K562 (cell line): ENCODE data around the gene AMBRA1. TPM values are rescaled to one million over a fixed set of nuclear protein-coding genes. Genes with fewer than 3 reads are reported as not detected.

Experiments
- BDP1 ChIP-seq: IDR thresholded peaks from 3 replicates; pipeline ENCODE4 v1.6.1; 2011; ENCODE audit not compliant: insufficient read length, insufficient read depth
- CREM ChIP-seq: IDR thresholded peaks from 2 replicates; pipeline ENCODE4 v1.6.1; 2014; ENCODE audit warnings: antibody characterized with exemption, low read depth
- ERF ChIP-seq: fragments of 450-650 bp; formaldehyde crosslinking; IDR thresholded peaks from 2 replicates; pipeline ENCODE4 v1.4.0; 2020; ENCODE audit warnings: mild to moderate bottlenecking, mixed read lengths
- FOXK1 ChIP-seq: sonication (generic); formaldehyde crosslinking; IDR thresholded peaks from 2 replicates; pipeline ENCODE4 v1.8.0; 2022; ENCODE audit warnings: missing genetic modification reagents, mild to moderate bottlenecking, borderline replicate concordance
- GMEB1 ChIP-seq: fragments of 250-450 bp; sonication (Bioruptor Pico); IDR thresholded peaks from 2 replicates; pipeline ENCODE4 v1.4.0; 2020; ENCODE audit warnings: mild to moderate bottlenecking
- HNRNPUL1 ChIP-seq: fragments of 200-400 bp; formaldehyde crosslinking; IDR thresholded peaks from 2 replicates; pipeline ENCODE4 v1.6.1; 2017; ENCODE audit warnings: low read length
- KLF6 ChIP-seq: fragments of 250-450 bp; sonication (Bioruptor Pico); IDR thresholded peaks from 2 replicates; pipeline ENCODE4 v1.4.0; 2020; ENCODE audit warnings: mild to moderate bottlenecking, moderate library complexity, borderline replicate concordance
- MTA1 ChIP-seq: fragments of 450-650 bp; IDR thresholded peaks from 2 replicates; pipeline ENCODE4 v1.6.1; 2017; ENCODE audit warnings: borderline replicate concordance
- MTA2 ChIP-seq: fragments of 450-650 bp; IDR thresholded peaks from 2 replicates; pipeline ENCODE4 v1.6.1; 2016; ENCODE audit warnings: low read depth
- MTF1 ChIP-seq: fragments of 250-450 bp; sonication (Bioruptor Pico); IDR thresholded peaks from 2 replicates; pipeline ENCODE4 v1.9.0; 2021; ENCODE audit warnings: moderate library complexity, mild to moderate bottlenecking, inconsistent platforms, borderline replicate concordance
- NCOA4 ChIP-seq: fragments of 450-650 bp; IDR thresholded peaks from 2 replicates; pipeline ENCODE4 v1.6.1; 2018; ENCODE audit warnings: mild to moderate bottlenecking; ENCODE audit not compliant: partially characterized antibody
- NFE2L1 ChIP-seq: fragments of 450-650 bp; IDR thresholded peaks from 2 replicates; pipeline ENCODE4 v1.6.1; 2016; ENCODE audit warnings: missing genetic modification characterization, low read depth, mild to moderate bottlenecking, missing compliant biosample characterization, moderate library complexity, borderline replicate concordance
- RFX7 ChIP-seq: fragments of 250-450 bp; sonication (Bioruptor Pico); IDR thresholded peaks from 2 replicates; pipeline ENCODE4 v1.5.1; 2021; ENCODE audit warnings: mild to moderate bottlenecking
- SRSF9 ChIP-seq: fragments of 200-400 bp; formaldehyde crosslinking; IDR thresholded peaks from 2 replicates; pipeline ENCODE4 v1.6.1; 2017; ENCODE audit warnings: low read depth, low read length, borderline replicate concordance
- ZBTB43 ChIP-seq: sonication (generic); formaldehyde crosslinking; IDR thresholded peaks from 2 replicates; pipeline ENCODE4 v1.8.0; 2023; ENCODE audit warnings: mild to moderate bottlenecking, missing genetic modification reagents
- ZNF253 ChIP-seq: fragments of 250-450 bp; sonication (Bioruptor Pico); conservative IDR thresholded peaks from 2 replicates; pipeline ENCODE4 v1.6.1; 2021; ENCODE audit warnings: mild to moderate bottlenecking
- ZNF695 ChIP-seq: fragments of 450-650 bp; formaldehyde crosslinking; IDR thresholded peaks from 2 replicates; pipeline ENCODE4 v1.4.0; 2020; ENCODE audit warnings: mild to moderate bottlenecking, moderate library complexity
- polyA plus RNA-seq, 8 experiments: library from polyadenylated mRNA; depleted of rRNA in 4 of 8; stranded (reverse) in 5 of 8; unstranded in 3 of 8; fragments of >200 nt; fragmentation: Nextera tagmentation in 2 of 8; fragmentation: Illumina TruSeq in 1 of 8; extraction: Ambion mirVana in 2 of 8; extraction: Trizol in 1 of 8; gene quantifications; 2 replicates each; pipeline versions ENCODE4 v1.2.1 to v1.2.3, GENCODE V29; 2011 to 2014; ENCODE audit warnings: inconsistent platforms in 1 of 8, missing spikeins in 1 of 8
- total RNA-seq, 7 experiments: library from RNA; depleted of rRNA in 6 of 7; stranded (reverse); fragments of >200 nt in 6 of 7; fragmentation: Illumina TruSeq in 2 of 7; extraction: Trizol in 2 of 7; gene quantifications; 2 replicates each; pipeline versions ENCODE4 v1.2.1 to v1.2.3, GENCODE V29; 2011 to 2021; ENCODE audit warnings: low replicate concordance in 1 of 7
- TF ChIP-seq, protein P1 (sequence below): sonication (generic); formaldehyde crosslinking; IDR thresholded peaks from 2 replicates; pipeline ENCODE4 v1.8.1; 2023; ENCODE audit warnings: mild to moderate bottlenecking, missing genetic modification reagents
- TF ChIP-seq, protein P2 (sequence below), 3 experiments: IDR thresholded peaks in 2 of 3; conservative IDR thresholded peaks in 1 of 3; 2 replicates each; pipeline ENCODE4 v1.5.1; 2011 to 2012; ENCODE audit warnings: low read length in 3 of 3, mild to moderate bottlenecking in 3 of 3, control low read depth in 2 of 3, improper control_type of control experiment in 1 of 3, inconsistent platforms in 1 of 3, low read depth in 1 of 3, mixed read lengths in 1 of 3, moderate library complexity in 1 of 3; ENCODE audit not compliant: insufficient read depth in 2 of 3
- TF ChIP-seq, protein P3 (sequence below): fragments of 250-450 bp; sonication (Bioruptor Pico); IDR thresholded peaks from 2 replicates; pipeline ENCODE4 v1.8.0; 2021; ENCODE audit warnings: mild to moderate bottlenecking, moderate library complexity

The AMBRA1 gene
- total and polyA plus RNA-seq, 9 of the 15 experiments (the other 6 are each of a cell fraction or from before 2014, with no cell fraction given): 0.15 to 24.5 (median 13.0) TPM

GRCh38 chr11:46617134-46617971 lies 23.5 kb upstream of the AMBRA1 start, which contains the start of the genes ATG13 and HARBI1 (continued):
- TF ChIP-seq HNRNPUL1: no peak
- TF ChIP-seq, protein P1, sequence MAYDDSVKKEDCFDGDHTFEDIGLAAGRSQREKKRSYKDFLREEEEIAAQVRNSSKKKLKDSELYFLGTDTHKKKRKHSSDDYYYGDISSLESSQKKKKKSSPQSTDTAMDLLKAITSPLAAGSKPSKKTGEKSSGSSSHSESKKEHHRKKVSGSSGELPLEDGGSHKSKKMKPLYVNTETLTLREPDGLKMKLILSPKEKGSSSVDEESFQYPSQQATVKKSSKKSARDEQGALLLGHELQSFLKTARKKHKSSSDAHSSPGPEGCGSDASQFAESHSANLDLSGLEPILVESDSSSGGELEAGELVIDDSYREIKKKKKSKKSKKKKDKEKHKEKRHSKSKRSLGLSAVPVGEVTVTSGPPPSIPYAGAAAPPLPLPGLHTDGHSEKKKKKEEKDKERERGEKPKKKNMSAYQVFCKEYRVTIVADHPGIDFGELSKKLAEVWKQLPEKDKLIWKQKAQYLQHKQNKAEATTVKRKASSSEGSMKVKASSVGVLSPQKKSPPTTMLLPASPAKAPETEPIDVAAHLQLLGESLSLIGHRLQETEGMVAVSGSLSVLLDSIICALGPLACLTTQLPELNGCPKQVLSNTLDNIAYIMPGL (CRISPR knock-in tag): no peak
- TF ChIP-seq CREM: peak; percentile 86
- TF ChIP-seq FOXK1 (CRISPR knock-in tag): 0 out of 2 replicates have a peak, but pooled peaks have one; percentile 13
- no peak for TF ChIP-seq MTA1
- no peak for TF ChIP-seq ERF (CRISPR knock-in tag)
- TF ChIP-seq, protein P2, sequence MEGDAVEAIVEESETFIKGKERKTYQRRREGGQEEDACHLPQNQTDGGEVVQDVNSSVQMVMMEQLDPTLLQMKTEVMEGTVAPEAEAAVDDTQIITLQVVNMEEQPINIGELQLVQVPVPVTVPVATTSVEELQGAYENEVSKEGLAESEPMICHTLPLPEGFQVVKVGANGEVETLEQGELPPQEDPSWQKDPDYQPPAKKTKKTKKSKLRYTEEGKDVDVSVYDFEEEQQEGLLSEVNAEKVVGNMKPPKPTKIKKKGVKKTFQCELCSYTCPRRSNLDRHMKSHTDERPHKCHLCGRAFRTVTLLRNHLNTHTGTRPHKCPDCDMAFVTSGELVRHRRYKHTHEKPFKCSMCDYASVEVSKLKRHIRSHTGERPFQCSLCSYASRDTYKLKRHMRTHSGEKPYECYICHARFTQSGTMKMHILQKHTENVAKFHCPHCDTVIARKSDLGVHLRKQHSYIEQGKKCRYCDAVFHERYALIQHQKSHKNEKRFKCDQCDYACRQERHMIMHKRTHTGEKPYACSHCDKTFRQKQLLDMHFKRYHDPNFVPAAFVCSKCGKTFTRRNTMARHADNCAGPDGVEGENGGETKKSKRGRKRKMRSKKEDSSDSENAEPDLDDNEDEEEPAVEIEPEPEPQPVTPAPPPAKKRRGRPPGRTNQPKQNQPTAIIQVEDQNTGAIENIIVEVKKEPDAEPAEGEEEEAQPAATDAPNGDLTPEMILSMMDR (IDR thresholded peaks at IDR 0.05 in 2 of 3, conservative IDR thresholded peaks at IDR 0.05 in 1 of 3; ENCODE audit: insufficient read depth in 2 of 3, low read depth in 1 of 3, low read length in 3 of 3): peak; percentile 82 to 94 (median 85)
- no peak for TF ChIP-seq MTA2
- no peak for TF ChIP-seq SRSF9
- TF ChIP-seq ZBTB43 (CRISPR knock-in tag): no peak
- no peak for TF ChIP-seq NFE2L1 (tag)
- TF ChIP-seq MTF1: no peak
- TF ChIP-seq GMEB1 (CRISPR knock-in tag): peak; percentile 87
- no peak for TF ChIP-seq NCOA4
- no peak for TF ChIP-seq ZNF695 (CRISPR knock-in tag)
- no peak for TF ChIP-seq BDP1
- TF ChIP-seq, protein P3, sequence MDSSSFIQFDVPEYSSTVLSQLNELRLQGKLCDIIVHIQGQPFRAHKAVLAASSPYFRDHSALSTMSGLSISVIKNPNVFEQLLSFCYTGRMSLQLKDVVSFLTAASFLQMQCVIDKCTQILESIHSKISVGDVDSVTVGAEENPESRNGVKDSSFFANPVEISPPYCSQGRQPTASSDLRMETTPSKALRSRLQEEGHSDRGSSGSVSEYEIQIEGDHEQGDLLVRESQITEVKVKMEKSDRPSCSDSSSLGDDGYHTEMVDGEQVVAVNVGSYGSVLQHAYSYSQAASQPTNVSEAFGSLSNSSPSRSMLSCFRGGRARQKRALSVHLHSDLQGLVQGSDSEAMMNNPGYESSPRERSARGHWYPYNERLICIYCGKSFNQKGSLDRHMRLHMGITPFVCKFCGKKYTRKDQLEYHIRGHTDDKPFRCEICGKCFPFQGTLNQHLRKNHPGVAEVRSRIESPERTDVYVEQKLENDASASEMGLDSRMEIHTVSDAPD (CRISPR knock-in tag): no peak
- TF ChIP-seq ZNF253 (CRISPR knock-in tag): no peak
- TF ChIP-seq KLF6 (CRISPR knock-in tag): peak; percentile 64; the same call in 1 of the 2 replicates
- TF ChIP-seq RFX7 (CRISPR knock-in tag): no peak
